Erythroblast (primary cell): Measurements from ENCODE around the gene SLC29A3.

ENCODE experiments used
- DNase-seq, 2 experiments: peaks; one replicate each; lab custom pipeline; 2025; lab: John Stamatoyannopoulos, UW
- GATA1 ChIP-seq: IDR thresholded peaks from 2 replicates; pipeline ENCODE4 v1.6.1; 2011; ENCODE audit warnings: low read depth, mild to moderate bottlenecking, control low read depth, low read length, moderate library complexity
- POLR2A ChIP-seq: IDR thresholded peaks from 2 replicates; pipeline ENCODE4 v1.6.1; 2011; ENCODE audit warnings: mild to moderate bottlenecking, low read length

SLC29A3 gene

DNA sequence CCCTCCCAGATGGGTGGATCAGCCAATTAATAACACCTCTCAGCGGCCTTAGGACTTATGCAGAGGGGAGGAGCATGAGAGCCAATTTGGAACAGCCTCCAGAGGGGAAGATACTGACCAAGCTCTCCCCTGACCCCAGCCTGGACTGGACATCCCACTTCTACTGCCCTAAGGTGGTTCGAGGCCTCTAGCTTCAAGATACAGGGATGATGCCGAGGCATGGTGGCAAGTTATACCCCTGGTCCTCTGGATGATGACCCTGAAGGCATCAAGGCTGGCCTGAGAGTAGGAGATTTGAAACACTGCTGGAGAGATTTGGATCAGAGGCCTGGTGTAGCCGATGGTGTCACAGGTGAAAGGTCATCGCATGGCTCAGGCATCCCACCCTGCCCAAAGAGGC lies 80.9 kb downstream of the SLC29A3 start:
- no peak for TF ChIP-seq GATA1
- TF ChIP-seq POLR2A, result no peak
- DNase-seq, result no peak

DNA sequence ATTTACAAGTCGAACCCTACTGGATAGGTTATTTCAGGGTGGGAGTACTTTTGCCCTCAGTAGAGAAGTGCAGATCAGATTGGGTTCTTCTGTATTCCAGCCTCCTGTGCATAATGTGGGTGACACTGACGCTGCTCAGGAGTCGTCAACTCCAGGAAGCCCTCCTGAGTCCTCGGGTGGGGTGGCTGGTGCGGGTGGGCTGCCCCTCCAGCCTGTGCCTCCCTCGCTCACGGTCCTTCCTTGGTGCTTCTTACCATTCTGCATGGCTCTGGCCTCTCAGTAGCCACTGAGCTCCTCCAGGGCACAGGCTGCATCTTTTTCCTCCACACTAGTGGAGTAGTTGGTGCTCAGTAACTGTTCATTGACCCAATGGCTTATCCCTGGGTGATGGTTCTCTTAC lies 82.0 kb downstream of the SLC29A3 start:
- TF ChIP-seq GATA1 (no peak), POLR2A (no peak)
- DNase-seq, result no peak

DNA sequence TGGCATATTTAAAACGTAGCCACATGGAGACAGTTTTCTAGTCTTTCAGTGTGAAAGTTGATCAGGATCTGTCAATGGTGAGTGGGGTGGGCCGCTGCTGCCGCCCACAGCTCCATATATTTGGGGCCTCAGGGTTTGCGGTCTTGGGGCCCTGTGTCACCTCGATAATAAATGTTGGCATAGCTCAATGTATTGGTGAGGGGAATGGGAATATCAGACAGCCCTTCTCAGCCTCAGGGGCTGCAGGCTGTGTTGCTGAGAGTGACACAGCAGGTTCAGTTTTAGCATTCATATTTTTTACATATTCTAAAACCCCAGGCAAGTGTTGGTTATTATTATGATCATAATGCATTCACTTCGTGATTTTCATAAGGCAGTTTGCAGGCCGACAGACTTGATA lies 82.9 kb downstream of the SLC29A3 start:
- no peak for TF ChIP-seq GATA1
- no peak for TF ChIP-seq POLR2A

DNA sequence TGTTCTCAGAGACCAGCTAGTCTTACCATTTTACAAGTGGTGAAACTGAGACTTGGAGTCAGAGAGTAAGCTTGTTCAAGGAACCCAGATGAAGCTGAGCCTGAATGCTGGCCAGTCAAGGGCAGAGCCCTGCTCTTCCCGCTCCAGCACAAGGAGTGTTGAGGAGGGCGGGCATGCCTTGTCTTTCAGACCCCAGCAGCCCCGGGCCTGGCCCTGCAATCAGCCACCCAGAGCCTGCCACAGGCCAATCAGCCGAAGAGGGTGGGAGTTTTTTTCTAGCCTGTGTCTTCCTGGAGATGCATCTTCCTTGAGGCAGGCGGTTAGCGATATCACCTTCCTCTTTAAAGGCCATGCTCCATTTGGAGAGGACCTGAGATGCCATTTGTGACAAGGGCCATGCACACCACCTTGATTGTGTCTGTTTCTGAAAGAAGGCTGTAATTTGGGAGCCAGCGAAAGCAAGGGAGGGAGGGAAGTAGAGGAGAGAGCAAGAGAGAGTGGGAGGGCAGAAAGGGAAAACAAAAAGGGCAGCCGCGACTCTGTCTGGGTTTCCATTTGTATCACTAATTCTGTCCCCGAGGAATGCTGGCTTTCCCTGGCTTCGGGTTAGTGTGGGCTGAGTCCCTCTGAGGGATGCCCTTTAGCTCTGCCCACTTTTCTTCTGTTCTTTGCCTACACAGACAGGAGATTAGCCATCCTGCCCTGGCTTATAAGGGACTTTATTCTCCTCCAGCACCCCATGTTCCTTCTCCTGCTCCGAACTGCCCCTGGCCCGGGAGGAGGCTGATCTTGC lies 85.6 kb downstream of the SLC29A3 start:
- no peak for DNase-seq
- TF ChIP-seq GATA1, result no peak
- TF ChIP-seq POLR2A, result no peak

More for the DNA sequence above, 82.9 kb downstream of the SLC29A3 start:
- DNase-seq, result no peak

DNA sequence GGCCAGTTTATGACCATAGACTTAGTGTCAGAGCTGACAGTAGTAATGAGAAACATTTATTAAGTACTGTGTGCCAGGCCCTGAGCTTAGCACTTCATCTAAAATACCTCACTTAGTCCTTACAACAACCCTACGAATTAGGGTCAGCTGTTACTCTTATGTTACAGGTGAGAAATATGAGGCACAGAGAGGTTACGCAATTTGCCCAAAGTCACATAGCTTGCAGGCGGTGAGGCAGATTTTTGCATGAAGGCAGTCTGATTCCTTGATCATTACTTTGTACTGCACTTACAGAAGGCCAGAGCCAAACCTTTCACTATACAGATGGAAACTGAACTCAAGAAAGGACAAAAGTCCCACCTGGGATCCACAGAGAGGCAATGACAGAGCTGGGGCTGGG lies 87.8 kb downstream of the SLC29A3 start:
- TF ChIP-seq POLR2A (no peak), GATA1 (no peak)
- no peak for DNase-seq

DNA sequence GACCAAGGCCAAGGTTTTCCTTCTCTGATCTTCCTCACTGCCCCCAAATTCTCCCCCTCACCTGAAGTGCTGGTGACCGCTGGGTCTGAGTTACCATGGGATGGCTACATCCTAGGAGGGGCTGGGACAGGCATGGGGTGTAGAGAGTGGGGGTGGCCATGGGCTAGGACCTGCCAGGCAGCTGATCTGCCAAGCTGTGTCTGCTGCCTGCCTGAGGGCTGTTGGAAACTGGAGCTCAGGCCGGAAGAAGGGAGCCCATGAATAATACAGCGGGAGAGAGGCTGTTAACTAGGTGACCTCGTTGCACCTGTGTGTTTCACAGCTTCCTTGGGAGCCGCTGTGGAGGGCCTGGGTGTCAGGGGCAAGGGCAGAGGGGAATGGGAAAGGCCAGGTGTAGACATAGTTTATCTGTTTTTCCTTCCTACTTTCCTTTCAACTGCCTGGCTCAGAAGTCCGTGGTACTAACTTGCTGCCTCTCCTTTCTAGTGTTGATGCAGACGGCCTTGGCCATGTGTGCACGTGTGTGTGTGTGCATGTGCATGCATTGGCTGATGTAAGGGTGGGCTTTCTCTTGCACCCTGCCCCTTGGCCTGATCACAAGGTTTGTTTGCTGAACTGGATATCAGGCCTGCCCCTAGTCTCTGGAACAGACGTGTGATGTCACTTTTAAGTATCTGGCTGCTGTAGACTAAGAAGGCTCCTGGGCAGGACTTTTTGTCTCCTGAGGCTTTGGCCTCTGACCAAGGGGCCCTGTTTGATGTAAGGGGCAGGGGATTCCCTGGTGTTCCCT lies 89.6 kb downstream of the SLC29A3 start:
- TF ChIP-seq POLR2A (no peak), GATA1 (no peak)
- no peak for DNase-seq

DNA sequence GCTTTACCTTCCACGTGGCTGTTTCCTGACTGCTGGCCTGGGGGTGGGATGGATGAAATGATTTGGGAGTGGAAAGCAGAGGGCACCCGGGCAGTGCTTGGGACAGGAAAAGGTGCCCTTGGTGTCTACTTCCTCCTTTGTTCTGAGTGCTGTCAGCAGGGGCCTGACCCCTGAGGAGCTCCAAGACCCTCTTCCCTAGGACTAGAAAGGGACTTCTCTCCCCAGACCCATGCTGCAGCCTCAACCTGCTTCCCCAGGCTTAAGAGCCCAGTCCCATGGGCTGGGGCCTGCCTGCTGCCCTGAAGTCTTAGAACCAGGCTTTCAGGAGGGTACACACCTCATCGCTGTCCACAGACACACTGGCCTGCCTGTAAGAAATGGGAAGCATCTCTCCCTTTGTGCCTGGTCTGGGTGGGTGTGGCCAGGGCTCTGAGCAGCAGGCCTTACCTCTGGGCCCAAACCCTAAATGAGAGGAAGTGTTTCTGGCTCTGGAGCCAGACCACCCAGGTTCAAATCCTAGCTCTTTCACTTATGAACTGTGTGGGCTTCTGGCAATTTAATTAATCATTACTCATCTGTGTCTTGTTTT lies 90.6 kb downstream of the SLC29A3 start:
- TF ChIP-seq POLR2A (no peak), GATA1 (no peak)
- DNase-seq, result no peak
